GM18861 (cell line): Measurements from ENCODE around the gene TMEM47.

Experiments
- ATAC-seq: cut with Tn5 transposase; IDR thresholded peaks from one replicate; pipeline ENCODE4 v1.9.1; 2021; ENCODE audit not compliant: unreplicated experiment

Gene TMEM47

DNA sequence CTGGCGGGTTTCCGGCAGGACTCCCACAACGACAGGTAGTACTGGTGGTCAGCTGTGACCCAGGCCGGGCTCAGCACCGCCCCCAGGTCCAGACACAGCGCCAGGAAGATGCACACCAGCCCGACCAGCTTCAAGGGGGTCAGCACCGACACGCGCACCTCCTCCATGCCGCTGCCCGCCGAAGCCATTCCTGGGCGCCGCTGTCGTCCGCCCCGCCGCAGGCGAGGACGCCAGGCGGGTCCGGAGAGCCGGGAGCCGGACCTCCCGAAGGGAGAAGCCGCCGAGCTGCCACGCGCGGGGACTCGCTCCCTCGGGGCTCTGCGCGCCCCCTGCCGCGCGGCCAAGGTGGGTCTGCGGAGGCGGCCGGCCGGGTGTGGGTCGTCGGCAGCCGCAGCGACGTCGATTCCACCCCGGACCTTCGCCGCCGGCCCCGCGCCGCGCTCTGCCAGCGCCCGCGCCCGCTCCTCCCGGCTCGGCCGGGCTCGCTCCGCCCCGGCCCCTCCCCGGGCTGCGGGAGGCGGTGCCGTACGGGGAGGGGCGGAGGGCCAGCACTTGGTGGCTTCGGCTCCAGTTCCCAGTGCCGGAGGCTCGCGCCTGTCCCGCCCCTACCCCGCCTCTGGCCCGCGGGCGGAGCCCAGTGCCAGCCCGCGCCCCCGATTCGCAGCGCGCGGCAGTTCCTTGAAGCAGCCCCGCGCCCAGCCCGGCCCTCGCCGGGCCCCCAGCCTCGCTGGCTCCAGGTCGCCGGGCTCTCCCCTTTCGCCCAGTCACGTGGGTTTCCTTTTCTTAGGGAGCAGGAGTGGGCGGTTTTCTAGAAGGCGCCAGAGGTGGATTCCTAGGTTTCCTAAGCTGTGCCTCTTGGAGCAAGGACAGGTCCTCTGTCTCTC is at the start of gene TMEM47:
Gene TMEM47 (minus strand): TSS at position 444 of the 884 bp plus-strand sequence. CDS start 256 bp downstream, at position 188.
- ATAC-seq, result no peak

DNA sequence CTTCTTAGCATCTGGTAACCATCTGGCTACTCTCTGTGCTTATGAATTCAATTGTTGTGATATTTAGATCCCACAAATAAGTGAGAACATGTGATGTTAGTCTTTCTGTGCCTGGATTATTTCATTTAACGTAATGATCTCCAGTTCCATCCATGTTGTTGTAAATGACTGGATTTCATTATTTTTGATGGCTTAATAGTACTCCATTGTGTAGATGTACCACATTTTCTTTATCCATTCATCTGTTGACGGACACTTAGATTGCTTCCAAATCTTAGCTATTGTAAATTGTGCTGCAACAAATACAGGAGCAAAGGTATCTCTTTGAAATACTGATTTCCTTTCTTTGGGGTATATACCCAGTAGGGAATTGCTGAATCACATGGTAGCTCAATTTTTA is 30.0 kb upstream of the TMEM47 start:
- ATAC-seq, result no peak

DNA sequence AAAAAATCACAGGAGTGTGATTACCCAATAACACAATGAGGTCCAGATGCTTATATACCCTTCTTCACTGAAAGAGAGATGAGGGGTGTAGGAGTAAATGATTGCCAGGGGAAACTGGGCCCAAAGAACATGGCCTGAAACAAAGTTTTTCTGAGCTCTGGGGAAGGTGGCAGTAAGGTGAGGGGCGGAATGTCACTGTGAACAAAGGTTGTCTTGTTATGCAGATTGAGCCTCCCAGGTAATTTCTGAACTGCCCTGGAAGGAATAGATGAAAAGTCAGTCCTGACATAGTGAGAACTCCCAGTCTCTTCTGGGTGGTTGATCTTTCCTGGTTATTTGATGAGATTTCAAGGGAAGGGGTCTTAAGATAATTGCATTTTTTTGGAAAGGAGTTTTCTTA is 2.5 kb upstream of the TMEM47 start:
- ATAC-seq, result no peak

DNA sequence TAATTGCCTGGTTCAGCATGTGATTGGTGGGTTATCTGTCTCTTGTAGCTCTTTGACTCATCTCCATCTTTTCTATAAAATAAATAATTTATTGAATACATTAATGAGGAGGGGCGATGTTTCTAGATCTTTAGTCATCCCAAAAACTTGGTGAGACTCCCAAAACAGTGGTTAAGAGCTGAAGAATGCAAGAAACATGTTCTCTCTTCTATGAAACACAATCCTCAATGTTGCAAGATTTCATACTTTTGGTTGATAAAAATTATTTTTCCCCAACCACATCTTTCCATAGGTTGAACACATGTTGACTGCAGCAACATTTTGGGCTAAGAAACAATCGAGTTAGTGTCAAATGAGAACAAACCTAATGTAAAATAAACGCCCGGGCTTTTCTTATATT is 1.2 kb upstream of the TMEM47 start:
- ATAC-seq, result no peak

- ATAC-seq, result no peak
These were observed 613 bp upstream of the TMEM47 start for GRCh38 chrX:34657726-34658070.

- no peak for ATAC-seq
These were observed 631 bp downstream of the TMEM47 start for GRCh38 chrX:34656467-34656841.

- no peak for ATAC-seq
These were observed 1.3 kb downstream of the TMEM47 start for GRCh38 chrX:34655501-34656455.

- ATAC-seq, result no peak
These were observed 2.2 kb downstream of the TMEM47 start for GRCh38 chrX:34654696-34655490.

- no peak for ATAC-seq
These were observed 3.3 kb downstream of the TMEM47 start for GRCh38 chrX:34653811-34654210.

- no peak for ATAC-seq
These were observed 14.2 kb downstream of the TMEM47 start for GRCh38 chrX:34642849-34643248.

DNA sequence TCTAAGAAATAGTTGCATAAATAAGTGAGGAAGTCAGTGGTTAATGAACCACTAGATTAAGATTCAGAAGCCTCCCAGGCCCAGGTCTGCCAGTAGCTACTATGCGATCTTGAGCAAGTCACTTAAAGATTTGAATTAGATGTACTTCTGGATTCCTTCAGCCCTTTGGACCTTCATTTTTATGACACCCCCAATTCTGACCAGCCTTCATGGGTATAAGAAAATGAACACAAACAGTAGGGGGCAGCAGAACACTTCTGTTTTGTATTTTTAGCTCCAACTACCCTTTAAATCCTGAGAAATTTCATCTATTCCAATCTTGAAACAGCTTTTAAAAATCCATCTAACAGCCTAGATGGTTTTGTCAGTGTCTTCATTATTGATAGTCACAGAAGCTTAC is 19.0 kb downstream of the TMEM47 start:
- ATAC-seq, result no peak

DNA sequence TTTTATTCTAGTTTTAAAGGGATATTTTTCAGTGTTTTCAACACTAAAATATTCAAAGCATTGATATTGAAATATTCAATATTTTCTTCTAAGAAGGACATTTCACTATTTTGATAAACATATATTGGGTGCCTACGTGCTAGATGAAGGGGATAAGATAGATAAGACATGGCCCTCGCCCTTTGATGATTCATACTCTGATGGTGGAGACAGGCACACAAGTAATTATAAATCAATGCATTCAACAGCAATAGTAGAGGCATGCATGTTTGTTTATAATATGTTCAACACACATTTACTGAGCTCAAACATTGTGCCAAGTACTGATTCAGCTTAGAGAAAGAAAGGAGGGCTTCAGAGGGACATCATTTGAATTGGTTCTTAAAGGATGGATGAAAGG is 22.7 kb downstream of the TMEM47 start:
- no peak for ATAC-seq

DNA sequence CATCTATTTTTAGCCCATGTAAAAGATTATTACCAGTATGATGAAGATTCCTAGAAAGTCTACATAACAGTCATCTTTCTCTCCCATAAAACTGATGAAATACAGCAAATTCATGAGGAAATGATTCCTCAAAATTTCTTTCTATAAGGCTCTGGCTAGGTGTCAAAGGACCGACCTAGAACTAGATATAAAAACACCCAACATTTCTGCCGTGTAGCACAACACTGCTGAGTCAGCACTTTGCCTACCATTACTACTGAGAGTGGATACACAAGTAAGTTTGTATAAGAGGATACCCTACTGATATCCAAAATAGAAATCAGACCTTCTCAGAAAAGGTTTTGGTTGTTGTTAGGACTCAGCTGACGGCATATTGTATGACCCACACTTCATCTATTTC is 24.7 kb downstream of the TMEM47 start:
- ATAC-seq, result no peak

DNA sequence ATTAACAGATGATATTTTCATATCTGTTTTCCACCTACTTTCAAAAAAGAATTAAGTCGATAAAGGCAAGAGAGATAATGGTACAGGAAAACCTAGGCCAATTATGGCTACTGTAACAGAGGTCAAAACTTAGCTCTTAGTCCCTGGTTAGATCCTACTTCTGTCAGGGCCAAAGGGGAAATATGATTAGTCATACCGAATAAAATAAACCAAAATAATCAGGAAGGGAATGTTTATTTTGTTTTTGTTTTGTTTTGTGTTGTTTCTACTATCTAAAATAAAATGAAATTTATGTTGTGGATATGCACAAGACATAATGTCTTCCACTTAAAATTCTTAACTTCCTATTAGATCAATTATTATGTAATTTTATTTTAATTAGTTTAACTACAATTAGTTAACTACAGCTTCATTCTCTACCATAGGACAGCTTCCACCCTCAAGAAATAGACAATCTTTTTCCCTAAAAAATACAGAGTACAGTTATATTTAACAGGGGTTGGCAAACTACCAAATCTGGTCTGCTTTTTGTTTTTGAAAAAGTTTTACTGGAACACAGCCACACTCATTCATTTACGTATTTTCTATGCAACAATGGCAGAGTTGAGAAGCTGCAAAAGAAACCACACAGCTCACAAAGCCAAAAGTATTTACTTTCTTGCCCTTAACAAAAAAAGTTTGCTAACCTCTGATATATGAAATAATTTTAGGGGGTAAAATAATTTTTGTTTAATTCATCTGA is 25.4 kb downstream of the TMEM47 start:
- ATAC-seq, result no peak

DNA sequence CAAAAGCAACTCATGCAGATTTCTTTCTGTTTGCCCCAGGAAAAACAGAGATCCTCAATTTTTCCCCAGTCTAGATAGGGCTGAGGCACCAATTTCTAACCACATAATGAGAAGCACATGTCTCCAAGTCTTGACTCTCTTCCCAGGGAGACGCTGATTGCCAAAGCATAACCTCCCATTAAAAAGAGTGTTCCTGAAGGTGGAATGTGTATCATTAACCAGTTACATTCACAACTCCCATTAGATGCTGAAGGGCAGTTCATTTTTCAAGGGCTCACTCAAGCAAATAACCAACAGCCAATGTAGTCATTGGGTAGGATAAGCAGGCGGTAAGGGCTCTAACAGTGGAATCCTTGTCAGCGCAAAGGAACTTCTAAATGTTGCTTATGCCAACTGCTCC is 27.5 kb downstream of the TMEM47 start:
- no peak for ATAC-seq

GRCh38 chrX:34624416-34624815 is 32.7 kb downstream of the TMEM47 start:
- ATAC-seq, result no peak

DNA sequence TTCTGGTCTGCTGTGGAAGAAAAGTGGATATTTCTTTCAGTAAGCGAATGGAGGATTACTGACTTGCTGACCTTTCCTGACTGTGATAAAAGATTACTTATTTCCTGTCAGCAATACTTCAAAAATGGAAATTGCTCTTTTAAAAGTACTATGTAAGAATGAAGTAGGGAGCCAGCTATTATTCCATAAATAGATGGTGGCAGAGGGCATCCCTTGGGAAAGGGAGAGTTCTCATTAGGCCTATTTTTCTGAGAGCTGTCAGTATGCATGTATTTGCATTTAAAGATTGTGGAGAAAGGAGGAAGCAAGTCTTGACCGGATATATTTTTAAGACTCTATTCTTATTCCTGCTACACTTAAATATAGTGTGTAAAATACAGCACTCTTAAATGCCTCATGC is 37.2 kb downstream of the TMEM47 start:
- ATAC-seq, result no peak

- ATAC-seq, result no peak
These were observed 45.0 kb downstream of the TMEM47 start for GRCh38 chrX:34612036-34612435.

GRCh38 chrX:34598362-34598761 is 58.7 kb downstream of the TMEM47 start:
- no peak for ATAC-seq

DNA sequence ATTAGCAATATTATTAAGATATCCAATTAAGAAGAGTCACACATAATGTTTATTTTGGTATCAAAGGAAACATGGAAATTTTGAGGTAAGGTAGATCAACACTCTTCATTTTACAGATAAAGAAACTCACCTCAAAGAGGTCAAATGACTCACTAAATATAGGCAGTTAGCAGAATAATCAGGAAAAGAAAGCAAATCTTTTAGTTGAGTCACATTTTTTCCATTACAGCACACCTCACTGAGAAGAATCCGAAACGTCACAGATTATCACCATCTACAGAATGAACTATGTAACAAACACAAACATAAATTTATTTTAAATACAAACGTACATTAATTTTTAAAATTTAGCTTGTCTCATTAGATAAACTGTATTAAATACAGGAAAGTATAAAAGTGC is 70.1 kb downstream of the TMEM47 start:
- no peak for ATAC-seq
